ENCODE measurements around the gene SSBP3.

- TF ChIP-seq SIN3A (IDR thresholded peaks at IDR 0.05; ENCODE audit: low read depth) (no peak), ATF3 (IDR thresholded peaks at IDR 0.05) (no peak), CTCF (IDR thresholded peaks at IDR 0.05 in 2 of 3, conservative IDR thresholded peaks at IDR 0.05 in 1 of 3; ENCODE audit: borderline replicate concordance in 1 of 3, insufficient read depth in 1 of 3, low read depth in 2 of 3, low read length in 2 of 3) (no peak)
Observed at GRCh38 chr1:54347261-54347954, 58.8 kb downstream of the SSBP3 start.
